GM23338 (cell line): ENCODE measurements around the gene ATP12A. TPM values are rescaled to one million over a fixed set of nuclear protein-coding genes. Genes with fewer than 3 reads are reported as not detected.

ENCODE experiments used
- ATAC-seq: fragments of 200-7000 bp; cut with Tn5 transposase; 3 replicates; pipeline ENCODE4 v1.9.1; 2020
- DNase-seq: peaks from one replicate; pipeline ENCODE4 v3.0.0-alpha.2; 2015; ENCODE audit warnings: low spot score
- H2AFZ ChIP-seq: fragments of 200-600 bp; sonication (generic); 2 replicates; pipeline ENCODE4 v1.8.0; 2016; ENCODE audit warnings: antibody characterized with exemption, mild to moderate bottlenecking, moderate library complexity
- H3F3A ChIP-seq: fragments of 200-600 bp; sonication (generic); replicated peaks from 2 replicates; pipeline ENCODE4 v1.8.0; 2017; ENCODE audit warnings: antibody characterized with exemption, mixed run types, low read depth
- H3K27ac ChIP-seq: fragments of 200-600 bp; sonication (generic); 2 replicates; pipeline ENCODE4 v1.6.1; 2016; ENCODE audit warnings: low read depth
- H3K27me3 ChIP-seq: fragments of 200-600 bp; sonication (generic); 2 replicates; pipeline ENCODE4 v1.8.0; 2016; ENCODE audit warnings: mild to moderate bottlenecking, mixed run types, moderate library complexity; ENCODE audit not compliant: insufficient read depth
- H3K36me3 ChIP-seq: fragments of 200-600 bp; sonication (generic); 2 replicates; pipeline ENCODE4 v1.8.0; 2016; ENCODE audit warnings: mild to moderate bottlenecking; ENCODE audit not compliant: insufficient read depth
- H3K4me1 ChIP-seq: fragments of 200-600 bp; sonication (generic); 2 replicates; pipeline ENCODE4 v1.8.0; 2016; ENCODE audit warnings: mild to moderate bottlenecking, moderate library complexity; ENCODE audit not compliant: insufficient read depth
- H3K4me2 ChIP-seq: fragments of 200-600 bp; sonication (generic); 2 replicates; pipeline ENCODE4 v1.7.1; 2017; ENCODE audit warnings: mixed run types
- H3K4me3 ChIP-seq: fragments of 200-600 bp; sonication (generic); 2 replicates; pipeline ENCODE4 v1.6.1; 2016; ENCODE audit warnings: mixed run types
- H3K79me2 ChIP-seq: fragments of 200-600 bp; sonication (generic); replicated peaks from 2 replicates; pipeline ENCODE4 v1.8.0; 2017; ENCODE audit warnings: mild to moderate bottlenecking; ENCODE audit not compliant: insufficient read depth
- H3K9me2 ChIP-seq: fragments of 200-600 bp; sonication (generic); 2 replicates; pipeline ENCODE4 v1.8.0; 2017; ENCODE audit not compliant: insufficient read depth
- H4K20me1 ChIP-seq: fragments of 200-600 bp; sonication (generic); replicated peaks from 2 replicates; pipeline ENCODE4 v1.8.0; 2017; ENCODE audit warnings: mild to moderate bottlenecking; ENCODE audit not compliant: insufficient read depth
- H3K27ac Mint-ChIP-seq: 2 replicates; pipeline ENCODE4 v1.8.0; 2020; ENCODE audit warnings: inconsistent platforms, mild to moderate bottlenecking, moderate library complexity, mixed read lengths
- H3K27me3 Mint-ChIP-seq: 3 replicates; pipeline ENCODE4 v1.8.0; 2022; ENCODE audit warnings: low read depth, mild to moderate bottlenecking, moderate library complexity, mixed read lengths, inconsistent platforms; ENCODE audit not compliant: insufficient read depth, poor library complexity
- H3K36me3 Mint-ChIP-seq: 3 replicates; pipeline ENCODE4 v1.8.0; 2021; ENCODE audit warnings: low read depth, mild to moderate bottlenecking, inconsistent platforms, moderate library complexity, mixed read lengths
- H3K4me1 Mint-ChIP-seq: 3 replicates; pipeline ENCODE4 v1.8.0; 2020; ENCODE audit warnings: mild to moderate bottlenecking, inconsistent platforms, mixed read lengths
- H3K4me3 Mint-ChIP-seq: 3 replicates; pipeline ENCODE4 v1.8.0; 2021; ENCODE audit warnings: moderate library complexity, mild to moderate bottlenecking, inconsistent platforms, mixed read lengths
- H3K9me3 Mint-ChIP-seq: 3 replicates; pipeline ENCODE4 v1.8.0; 2020; ENCODE audit warnings: moderate library complexity, mild to moderate bottlenecking, inconsistent platforms, mixed read lengths
- CREB1 ChIP-seq: fragments of 250-450 bp; sonication (Bioruptor Pico); IDR thresholded peaks from 2 replicates; pipeline ENCODE4 v1.5.0; 2020; ENCODE audit warnings: low read depth, mild to moderate bottlenecking, moderate library complexity
- CTCF ChIP-seq, 2 experiments: fragments of 200-600 bp in 1 of 2; sonication (generic) in 1 of 2; conservative IDR thresholded peaks; 2 replicates each; pipeline versions ENCODE4 v1.5.1 to v1.6.1; 2016 to 2017; ENCODE audit warnings: antibody characterized with exemption in 2 of 2, low read depth in 2 of 2, mild to moderate bottlenecking in 2 of 2, moderate library complexity in 1 of 2
- ETS1 ChIP-seq: IDR thresholded peaks from 2 replicates; pipeline ENCODE4 v1.6.1; 2016; ENCODE audit warnings: antibody characterized with exemption
- EZH2 ChIP-seq: fragments of 200-600 bp; sonication (generic); IDR thresholded peaks from one replicate; pipeline ENCODE4 v1.8.0; 2017; ENCODE audit warnings: antibody characterized with exemption, mild to moderate bottlenecking, low read depth; ENCODE audit not compliant: unreplicated experiment
- EZH2phosphoT487 ChIP-seq: fragments of 200-600 bp; sonication (generic); IDR thresholded peaks from one replicate; pipeline ENCODE4 v1.8.1; 2018; ENCODE audit warnings: antibody characterized with exemption; ENCODE audit not compliant: unreplicated experiment
- JUNB ChIP-seq: IDR thresholded peaks from one replicate; pipeline ENCODE4 v1.6.1; 2016; ENCODE audit warnings: antibody characterized with exemption; ENCODE audit not compliant: unreplicated experiment
- NANOG ChIP-seq: IDR thresholded peaks from 2 replicates; pipeline ENCODE4 v1.6.1; 2016; ENCODE audit warnings: antibody characterized with exemption, borderline replicate concordance
- POLR2AphosphoS5 ChIP-seq: IDR thresholded peaks from 2 replicates; pipeline ENCODE4 v1.6.1; 2016; ENCODE audit warnings: antibody characterized with exemption, low read depth
- REST ChIP-seq: IDR thresholded peaks from one replicate; pipeline ENCODE4 v1.6.1; 2018; ENCODE audit warnings: antibody characterized with exemption; ENCODE audit not compliant: unreplicated experiment
- STAT1 ChIP-seq: IDR thresholded peaks from one replicate; pipeline ENCODE4 v1.6.1; 2016; ENCODE audit warnings: antibody characterized with exemption; ENCODE audit not compliant: unreplicated experiment
- ZNF114 ChIP-seq: fragments of 250-450 bp; sonication (Bioruptor Pico); IDR thresholded peaks from 2 replicates; pipeline ENCODE4 v1.5.0; 2020; ENCODE audit warnings: mild to moderate bottlenecking, moderate library complexity
- ZNF331 ChIP-seq: fragments of 250-450 bp; sonication (Bioruptor Pico); IDR thresholded peaks from 2 replicates; pipeline ENCODE4 v1.5.0; 2020; ENCODE audit warnings: low read depth, mild to moderate bottlenecking, moderate library complexity
- ZNF462 ChIP-seq: fragments of 250-450 bp; sonication (Bioruptor Pico); IDR thresholded peaks from 2 replicates; pipeline ENCODE4 v1.5.0; 2020; ENCODE audit warnings: mild to moderate bottlenecking, moderate library complexity
- polyA plus RNA-seq: library from polyadenylated mRNA; unstranded; fragments of >200 nt; fragmentation: Nextera tagmentation; extraction: Ambion mirVana; gene quantifications from 2 replicates; pipeline ENCODE4 v1.2.1, GENCODE V29; 2016
- total RNA-seq: library from RNA; depleted of rRNA; stranded (reverse); fragments of >200 nt; shearing (Covaris generic); gene quantifications from 2 replicates; pipeline ENCODE4 v1.2.3, GENCODE V29; 2014

ATP12A gene
- total and polyA plus RNA-seq, 2 experiments from 2014 or later: 0.40 to 1.0 TPM

- peak; percentile 28 for DNase-seq
- no peak for TF ChIP-seq POLR2AphosphoS5
- TF ChIP-seq EZH2: no peak
- no peak for TF ChIP-seq CTCF (conservative IDR thresholded peaks at IDR 0.05; ENCODE audit: low read depth in 2 of 2)
- TF ChIP-seq JUNB: no peak
- no peak for TF ChIP-seq NANOG
- no peak for TF ChIP-seq ZNF462 (CRISPR knock-in tag)
- no peak for TF ChIP-seq CREB1 (CRISPR knock-in tag)
- TF ChIP-seq STAT1: no peak
- no peak for TF ChIP-seq ETS1
- TF ChIP-seq EZH2phosphoT487: no peak
- no peak for TF ChIP-seq ZNF331 (CRISPR knock-in tag)
- no peak for TF ChIP-seq REST
- TF ChIP-seq ZNF114 (CRISPR knock-in tag): no peak
Measured at GRCh38 chr13:24742294-24742693, 62.1 kb downstream of the ATP12A start.

More at GRCh38 chr13:24742294-24742693, 62.1 kb downstream of the ATP12A start:
- Histone ChIP-seq H3F3A (no peaks in the 10 kb centered on the region), H3K27me3 (peaks cover 49% of the 10 kb centered on the region), H3K27ac (no peak overlapping the region), H3K4me3 (no peak overlapping the region), H3K9me2 (no peaks in the 10 kb centered on the region), H4K20me1 (no peaks in the 10 kb centered on the region), H3K36me3 (no peaks in the 10 kb centered on the region), H3K79me2 (no peaks in the 10 kb centered on the region), H3K4me1 (no peaks in the 10 kb centered on the region), H2AFZ (no peak overlapping the region), H3K4me2 (no peak overlapping the region)
- peaks cover 7% of the 10 kb centered on the region; the same call in 2 of the 3 replicates for H3K9me3 Mint-ChIP-seq
- H3K27ac Mint-ChIP-seq: no peak overlapping the region
- H3K4me3 Mint-ChIP-seq: no peak overlapping the region
- peaks cover 48% of the 10 kb centered on the region for H3K27me3 Mint-ChIP-seq
- ATAC-seq: no peak
- peaks cover 19% of the 10 kb centered on the region for H3K4me1 Mint-ChIP-seq
- no peaks in the 10 kb centered on the region for H3K36me3 Mint-ChIP-seq
